Prostate gland (tissue), 2 donors: ENCODE measurements around the gene JARID2. TPM values are rescaled to one million over a fixed set of nuclear protein-coding genes. Genes with fewer than 3 reads are reported as not detected.

ENCODE experiments used
- DNase-seq: peaks from one replicate; pipeline ENCODE4 v3.0.0-alpha.2; 2019; ENCODE audit warnings: low spot score
- H3K27ac ChIP-seq, 2 donors: fragments of 200-600 bp; sonication (generic); 2 replicates each; pipeline ENCODE4 v1.5.1; 2017 to 2019
- H3K27me3 ChIP-seq: fragments of 200-600 bp; sonication (generic); replicated peaks from 2 replicates; pipeline ENCODE4 v1.5.1; 2019; ENCODE audit not compliant: insufficient read depth
- H3K36me3 ChIP-seq, 2 donors: fragments of 200-600 bp; sonication (generic); 1 replicate in 1 of 2; 2 replicates in 1 of 2; pipeline versions ENCODE4 v1.5.1 to v1.8.1; 2017 to 2019
- H3K4me1 ChIP-seq: fragments of 200-600 bp; sonication (generic); replicated peaks from 2 replicates; pipeline ENCODE4 v1.5.1; 2019
- H3K4me3 ChIP-seq, 2 donors: fragments of 200-600 bp; sonication (generic); 2 replicates each; pipeline ENCODE4 v1.5.1; 2017 to 2019
- H3K9me3 ChIP-seq: fragments of 200-600 bp; sonication (generic); 2 replicates; pipeline ENCODE4 v1.5.1; 2017
- CTCF ChIP-seq, 4 experiments: fragments of 200-600 bp in 2 of 4; fragments of 450-650 bp in 2 of 4; sonication (generic) in 2 of 4; IDR thresholded peaks; 1 replicate in 3 of 4; 2 replicates in 1 of 4; pipeline ENCODE4 v1.5.1; 2016 to 2019; ENCODE audit warnings: antibody characterized with exemption in 4 of 4, mild to moderate bottlenecking in 2 of 4, moderate library complexity in 2 of 4
- POLR2A ChIP-seq: fragments of 450-650 bp; IDR thresholded peaks from one replicate; pipeline ENCODE4 v1.6.1; 2016; ENCODE audit warnings: antibody characterized with exemption, mild to moderate bottlenecking
- POLR2AphosphoS5 ChIP-seq: sonication (generic); formaldehyde crosslinking; IDR thresholded peaks from one replicate; pipeline ENCODE4 v1.6.1; 2017; ENCODE audit warnings: antibody characterized with exemption
- WGBS: methylation state at CpG from one replicate; pipeline ENCODE4 v1.1.5; 2018; 5-methylcytosine and 5-hydroxymethylcytosine counted together
- intact Hi-C: fragments of 100-400 bp; cut with DNase I; formaldehyde crosslinking; loops from one replicate; pipeline ENCODE4 v1.14.2; 2022
- total RNA-seq, 2 donors: library from RNA; depleted of rRNA; stranded (reverse); fragments of >200 nt; gene quantifications; one replicate each; pipeline ENCODE4 v1.1.0, GENCODE V29; 2016

The JARID2 gene
- total RNA-seq, 2 donors from 2014 or later = 7.7 to 35.4 TPM

- Histone ChIP-seq H3K9me3 (no peaks in the 10 kb centered on the region), H3K36me3 (no peaks in the 10 kb centered on the region), H3K27ac (no peak overlapping the region), H3K4me1 (peaks cover 4% of the 10 kb centered on the region), H3K27me3 (no peaks in the 10 kb centered on the region), H3K4me3 (no peak overlapping the region)
- TF ChIP-seq POLR2A (no peak), CTCF (IDR thresholded peaks at IDR 0.05) (no peak), POLR2AphosphoS5 (no peak)
- 88% methylated on average over 3 of the region's 3 CpGs for WGBS
- intact Hi-C loops = no loop called here
- no peak for DNase-seq
Observed at GRCh38 chr6:15361197-15361596, 115.3 kb downstream of the JARID2 start.

- Histone ChIP-seq H3K27ac (no peak overlapping the region), H3K4me1 (peaks cover 4% of the 10 kb centered on the region), H3K27me3 (no peaks in the 10 kb centered on the region), H3K4me3 (no peak overlapping the region), H3K9me3 (no peaks in the 10 kb centered on the region), H3K36me3 (no peaks in the 10 kb centered on the region)
- no peak for DNase-seq
- TF ChIP-seq CTCF (IDR thresholded peaks at IDR 0.05) = no peak
- TF ChIP-seq POLR2A = no peak
- TF ChIP-seq POLR2AphosphoS5 = no peak
- 58% methylated on average over 9 of the region's 9 CpGs for WGBS
- intact Hi-C loops = no loop called here
Observed at GRCh38 chr6:15362274-15363160, 116.6 kb downstream of the JARID2 start.

- WGBS = 72% methylated on average over 3 of the region's 3 CpGs
- Histone ChIP-seq H3K27ac (no peak overlapping the region), H3K36me3 (no peaks in the 10 kb centered on the region), H3K27me3 (no peaks in the 10 kb centered on the region), H3K4me3 (no peak overlapping the region), H3K4me1 (peaks cover 4% of the 10 kb centered on the region), H3K9me3 (no peaks in the 10 kb centered on the region)
- DNase-seq = no peak
- intact Hi-C loops = no loop called here
- TF ChIP-seq CTCF (IDR thresholded peaks at IDR 0.05) = no peak
- no peak for TF ChIP-seq POLR2A
- no peak for TF ChIP-seq POLR2AphosphoS5
Observed at GRCh38 chr6:15363164-15363522, 117.3 kb downstream of the JARID2 start.

- no peak for DNase-seq
- 75% methylated on average over 9 of the region's 9 CpGs for WGBS
- Histone ChIP-seq H3K9me3 (no peaks in the 10 kb centered on the region), H3K4me1 (peaks cover 4% of the 10 kb centered on the region), H3K36me3 (no peaks in the 10 kb centered on the region), H3K27ac (no peak overlapping the region), H3K4me3 (no peak overlapping the region), H3K27me3 (no peaks in the 10 kb centered on the region)
- TF ChIP-seq POLR2A = no peak
- TF ChIP-seq CTCF (IDR thresholded peaks at IDR 0.05) = no peak
- TF ChIP-seq POLR2AphosphoS5 = no peak
- intact Hi-C loops = no loop called here
Observed at GRCh38 chr6:15363523-15364400, 117.9 kb downstream of the JARID2 start.
